ENCODE results near the gene ERC1. TPM values are rescaled to one million over a fixed set of nuclear protein-coding genes. Genes with fewer than 3 reads are reported as not detected.

Gene ERC1
- total and polyA plus RNA-seq, 9 of the 15 experiments (the other 6 are each of a cell fraction or from before 2014, with no cell fraction given): 0.74 to 11.8 (median 4.8) TPM

DNA sequence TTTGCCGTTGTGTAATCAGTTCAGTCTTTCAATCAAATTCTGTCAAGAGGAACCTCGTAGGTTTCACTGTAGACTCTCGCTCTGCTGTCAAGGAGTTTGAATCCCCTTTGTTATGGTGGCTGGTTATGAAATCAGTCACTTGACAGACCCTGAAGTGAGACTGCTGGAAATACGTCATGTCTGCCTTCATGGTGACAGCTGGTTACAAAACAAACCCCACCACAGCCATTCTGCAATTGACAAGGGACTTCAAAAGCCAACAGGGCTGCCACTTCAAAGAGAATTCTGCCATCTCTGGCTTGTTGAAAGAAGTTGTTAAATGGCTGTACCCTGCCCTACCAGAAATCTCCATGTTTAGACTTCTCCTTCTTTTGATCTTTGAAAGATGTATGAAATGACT, 286.9 kb downstream of the ERC1 start:
- H3K4me1 ChIP-seq (replicated peaks in 1 of 2; ENCODE audit: control insufficient read depth in 2 of 2, insufficient read depth in 2 of 2, low read length in 2 of 2): peaks cover 0 to 9% of the 10 kb centered on the region in 2 experiments; a peak in 2 of 5 replicates
- WGBS (ENCODE audit: insufficient coverage, low coverage, missing lambda C conversion rate): 63% methylated on average over 4 of the region's 4 CpGs
- no peaks in the 10 kb centered on the region for H3K9me1 ChIP-seq (ENCODE audit: control insufficient read depth, insufficient read depth, low read length)
- H3K9me3 ChIP-seq (replicated peaks; ENCODE audit: control insufficient read depth, insufficient read depth, low read depth, low read length): no peaks in the 10 kb centered on the region; the same call in 1 of the 2 replicates
- no peak for FAIRE-seq
- H3K27me3 ChIP-seq (ENCODE audit: control insufficient read depth in 2 of 2, insufficient read depth in 2 of 2, low read length in 2 of 2): no peaks in the 10 kb centered on the region
- H3K4me3 ChIP-seq: no peak overlapping the region
- H3K36me3 ChIP-seq (ENCODE audit: control insufficient read depth, insufficient read depth, low read length): no peaks in the 10 kb centered on the region
- in situ Hi-C loops (cut with MboI) (loop anchor here (25.0 kb wide), 1 partner anchor 309 kb away; the partner anchor contains the start of gene FBXL14), intact Hi-C loops (cut with micrococcal nuclease) (loop anchor here (2.0 kb wide), 1 partner anchor 305 kb away; no protein-coding TSS in a partner anchor)
- TF ChIP-seq POLR3A (IDR thresholded peaks at IDR 0.05; ENCODE audit: borderline replicate concordance, extremely low read depth, insufficient read depth, insufficient read length): no peak
- no peak for DNase-seq (ENCODE audit: extremely low read depth in 1 of 4, low spot score in 3 of 4)
- no peak overlapping the region for H3K4me2 ChIP-seq (ENCODE audit: insufficient read depth, low read length)
- H2AFZ ChIP-seq (ENCODE audit: low read depth, low read length): peak overlapping the region; percentile 36; the same call in 1 of the 2 replicates
- no peaks in the 10 kb centered on the region for H4K20me1 ChIP-seq (replicated peaks; ENCODE audit: control insufficient read depth, insufficient read depth, low read length)
- no peaks in the 10 kb centered on the region for H3K79me2 ChIP-seq (ENCODE audit: control insufficient read depth, insufficient read depth, low read length)
- ATAC-seq: no peak
- no peak overlapping the region for H3K9ac ChIP-seq (ENCODE audit: insufficient read depth in 1 of 2, low read depth in 2 of 2, low read length in 2 of 2)
- ChIA-PET POLR2A (no interaction called here), CTCF (ENCODE audit: low intra/inter-chr PET ratio) (interaction anchor here (0.9 kb wide), 1 partner anchor 305 kb away, joined by 3 read pairs; no protein-coding TSS in a partner anchor)
- no TSS peak for BruUV-seq (replicated peaks)
- H3K27ac ChIP-seq (ENCODE audit: extremely low read depth, low read depth, low read length): no peak overlapping the region

DNA sequence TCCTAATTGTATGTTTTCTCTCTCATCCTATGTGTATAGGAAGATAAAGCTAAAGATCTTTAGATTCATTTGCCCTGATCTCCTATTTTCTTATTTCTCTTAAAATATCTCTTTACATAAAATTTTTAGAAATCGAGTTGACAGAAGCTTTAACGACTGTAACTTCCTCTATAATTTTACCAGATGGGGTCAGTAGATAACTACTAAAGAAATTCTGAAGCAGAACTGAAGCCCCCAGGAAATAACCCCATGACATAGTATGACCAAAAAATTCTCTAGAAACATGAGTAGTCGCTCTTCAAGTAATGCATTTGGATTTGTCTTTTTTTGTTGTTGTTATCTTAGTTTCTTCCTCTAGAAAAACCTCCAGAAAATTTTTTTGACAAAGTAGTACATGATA, 288.0 kb downstream of the ERC1 start:
- H2AFZ ChIP-seq (ENCODE audit: low read depth, low read length): no peak overlapping the region
- no peaks in the 10 kb centered on the region for H3K79me2 ChIP-seq (ENCODE audit: control insufficient read depth, insufficient read depth, low read length)
- no TSS peak for BruUV-seq (replicated peaks)
- no peak for ATAC-seq
- H3K9me1 ChIP-seq (ENCODE audit: control insufficient read depth, insufficient read depth, low read length): no peaks in the 10 kb centered on the region
- ChIA-PET CTCF (ENCODE audit: low intra/inter-chr PET ratio) (interaction anchor here (1.3 kb wide), 1 partner anchor 305 kb away, joined by 4 read pairs; no protein-coding TSS in a partner anchor), POLR2A (no interaction called here)
- H3K9ac ChIP-seq (ENCODE audit: insufficient read depth in 1 of 2, low read depth in 2 of 2, low read length in 2 of 2): no peak overlapping the region
- 8% methylated on average over 3 of the region's 3 CpGs for WGBS (ENCODE audit: insufficient coverage, low coverage, missing lambda C conversion rate)
- peaks cover 0 to 9% of the 10 kb centered on the region in 2 experiments; a peak in 2 of 5 replicates for H3K4me1 ChIP-seq (replicated peaks in 1 of 2; ENCODE audit: control insufficient read depth in 2 of 2, insufficient read depth in 2 of 2, low read length in 2 of 2)
- no peak for FAIRE-seq
- H3K9me3 ChIP-seq (replicated peaks; ENCODE audit: control insufficient read depth, insufficient read depth, low read depth, low read length): no peaks in the 10 kb centered on the region; the same call in 1 of the 2 replicates
- H3K4me3 ChIP-seq: no peak overlapping the region
- no peaks in the 10 kb centered on the region for H4K20me1 ChIP-seq (replicated peaks; ENCODE audit: control insufficient read depth, insufficient read depth, low read length)
- H3K4me2 ChIP-seq (ENCODE audit: insufficient read depth, low read length): no peak overlapping the region
- H3K36me3 ChIP-seq (ENCODE audit: control insufficient read depth, insufficient read depth, low read length): no peaks in the 10 kb centered on the region
- no peaks in the 10 kb centered on the region for H3K27me3 ChIP-seq (ENCODE audit: control insufficient read depth in 2 of 2, insufficient read depth in 2 of 2, low read length in 2 of 2)
- intact Hi-C loops (cut with micrococcal nuclease): loop anchor here (2.0 kb wide), 1 partner anchor 304 kb away; no protein-coding TSS in a partner anchor
- in situ Hi-C loops (cut with MboI): loop anchor here (25.0 kb wide), 1 partner anchor 308 kb away; the partner anchor contains the start of gene FBXL14
- no peak overlapping the region for H3K27ac ChIP-seq (ENCODE audit: extremely low read depth, low read depth, low read length)
- DNase-seq (ENCODE audit: extremely low read depth in 1 of 4, low spot score in 3 of 4): peak in 3 of 4 experiments; percentile 12 to 20 (median 16)
- TF ChIP-seq NR1H2 (CRISPR knock-in tag; IDR thresholded peaks at IDR 0.05) (no peak), RFX5 (IDR thresholded peaks at IDR 0.05; ENCODE audit: low read depth, low read length) (no peak), NCOA1 (IDR thresholded peaks at IDR 0.05; ENCODE audit: low read depth) (no peak), CCNT2 (IDR thresholded peaks at IDR 0.05; ENCODE audit: borderline replicate concordance, extremely low read depth, insufficient read length, low read depth, low read length) (no peak), ZNF408 (CRISPR knock-in tag; IDR thresholded peaks at IDR 0.05; ENCODE audit: low read depth) (no peak)
- TF ChIP-seq, protein P1, sequence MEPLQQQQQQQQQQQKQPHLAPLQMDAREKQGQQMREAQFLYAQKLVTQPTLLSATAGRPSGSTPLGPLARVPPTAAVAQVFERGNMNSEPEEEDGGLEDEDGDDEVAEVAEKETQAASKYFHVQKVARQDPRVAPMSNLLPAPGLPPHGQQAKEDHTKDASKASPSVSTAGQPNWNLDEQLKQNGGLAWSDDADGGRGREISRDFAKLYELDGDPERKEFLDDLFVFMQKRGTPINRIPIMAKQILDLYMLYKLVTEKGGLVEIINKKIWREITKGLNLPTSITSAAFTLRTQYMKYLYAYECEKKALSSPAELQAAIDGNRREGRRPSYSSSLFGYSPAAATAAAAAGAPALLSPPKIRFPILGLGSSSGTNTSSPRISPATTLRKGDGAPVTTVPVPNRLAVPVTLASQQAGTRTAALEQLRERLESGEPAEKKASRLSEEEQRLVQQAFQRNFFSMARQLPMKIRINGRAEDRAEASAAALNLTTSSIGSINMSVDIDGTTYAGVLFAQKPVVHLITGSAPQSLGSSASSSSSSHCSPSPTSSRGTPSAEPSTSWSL (CRISPR knock-in tag; IDR thresholded peaks at IDR 0.05; ENCODE audit: borderline replicate concordance): no peak
- TF ChIP-seq, protein P2, sequence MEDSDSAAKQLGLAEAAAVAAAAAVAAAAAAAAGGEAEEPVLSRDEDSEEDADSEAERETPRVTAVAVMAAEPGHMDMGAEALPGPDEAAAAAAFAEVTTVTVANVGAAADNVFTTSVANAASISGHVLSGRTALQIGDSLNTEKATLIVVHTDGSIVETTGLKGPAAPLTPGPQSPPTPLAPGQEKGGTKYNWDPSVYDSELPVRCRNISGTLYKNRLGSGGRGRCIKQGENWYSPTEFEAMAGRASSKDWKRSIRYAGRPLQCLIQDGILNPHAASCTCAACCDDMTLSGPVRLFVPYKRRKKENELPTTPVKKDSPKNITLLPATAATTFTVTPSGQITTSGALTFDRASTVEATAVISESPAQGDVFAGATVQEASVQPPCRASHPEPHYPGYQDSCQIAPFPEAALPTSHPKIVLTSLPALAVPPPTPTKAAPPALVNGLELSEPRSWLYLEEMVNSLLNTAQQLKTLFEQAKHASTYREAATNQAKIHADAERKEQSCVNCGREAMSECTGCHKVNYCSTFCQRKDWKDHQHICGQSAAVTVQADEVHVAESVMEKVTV (CRISPR knock-in tag; IDR thresholded peaks at IDR 0.05): peak; percentile 45
- TF ChIP-seq, protein P3, sequence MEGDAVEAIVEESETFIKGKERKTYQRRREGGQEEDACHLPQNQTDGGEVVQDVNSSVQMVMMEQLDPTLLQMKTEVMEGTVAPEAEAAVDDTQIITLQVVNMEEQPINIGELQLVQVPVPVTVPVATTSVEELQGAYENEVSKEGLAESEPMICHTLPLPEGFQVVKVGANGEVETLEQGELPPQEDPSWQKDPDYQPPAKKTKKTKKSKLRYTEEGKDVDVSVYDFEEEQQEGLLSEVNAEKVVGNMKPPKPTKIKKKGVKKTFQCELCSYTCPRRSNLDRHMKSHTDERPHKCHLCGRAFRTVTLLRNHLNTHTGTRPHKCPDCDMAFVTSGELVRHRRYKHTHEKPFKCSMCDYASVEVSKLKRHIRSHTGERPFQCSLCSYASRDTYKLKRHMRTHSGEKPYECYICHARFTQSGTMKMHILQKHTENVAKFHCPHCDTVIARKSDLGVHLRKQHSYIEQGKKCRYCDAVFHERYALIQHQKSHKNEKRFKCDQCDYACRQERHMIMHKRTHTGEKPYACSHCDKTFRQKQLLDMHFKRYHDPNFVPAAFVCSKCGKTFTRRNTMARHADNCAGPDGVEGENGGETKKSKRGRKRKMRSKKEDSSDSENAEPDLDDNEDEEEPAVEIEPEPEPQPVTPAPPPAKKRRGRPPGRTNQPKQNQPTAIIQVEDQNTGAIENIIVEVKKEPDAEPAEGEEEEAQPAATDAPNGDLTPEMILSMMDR (IDR thresholded peaks at IDR 0.05 in 2 of 3, conservative IDR thresholded peaks at IDR 0.05 in 1 of 3; ENCODE audit: insufficient read depth in 2 of 3, low read depth in 1 of 3, low read length in 3 of 3): peak in 1 of 3 experiments; percentile 40; a peak in 2 of 6 replicates

Data from K562 (cell line).